Glutamatergic neuron (in vitro differentiated cells): Measurements from ENCODE around the gene SLC49A4. TPM values are rescaled to one million over a fixed set of nuclear protein-coding genes. Genes with fewer than 3 reads are reported as not detected.

ENCODE experiments used
- DNase-seq: peaks from one replicate; pipeline ENCODE4 v3.0.0; 2022
- H3K27ac Mint-ChIP-seq: one replicate; pipeline ENCODE4 v1.8.0; 2020; ENCODE audit warnings: mild to moderate bottlenecking, mixed read lengths, inconsistent platforms; ENCODE audit not compliant: unreplicated experiment
- H3K27me3 Mint-ChIP-seq: one replicate; pipeline ENCODE4 v1.8.0; 2020; ENCODE audit warnings: mild to moderate bottlenecking, moderate library complexity, mixed read lengths, inconsistent platforms; ENCODE audit not compliant: unreplicated experiment
- H3K36me3 Mint-ChIP-seq: one replicate; pipeline ENCODE4 v1.8.0; 2020; ENCODE audit warnings: mild to moderate bottlenecking, mixed read lengths, inconsistent platforms; ENCODE audit not compliant: unreplicated experiment
- H3K4me1 Mint-ChIP-seq: one replicate; pipeline ENCODE4 v1.8.0; 2020; ENCODE audit warnings: mild to moderate bottlenecking, low read depth, mixed read lengths, inconsistent platforms; ENCODE audit not compliant: unreplicated experiment
- H3K4me3 Mint-ChIP-seq: one replicate; pipeline ENCODE4 v1.8.0; 2020; ENCODE audit warnings: mild to moderate bottlenecking, mixed read lengths, inconsistent platforms; ENCODE audit not compliant: unreplicated experiment
- H3K9me3 Mint-ChIP-seq: one replicate; pipeline ENCODE4 v1.8.0; 2020; ENCODE audit warnings: mild to moderate bottlenecking, moderate library complexity, mixed read lengths, inconsistent platforms; ENCODE audit not compliant: unreplicated experiment
- total RNA-seq: library from RNA; stranded (reverse); fragmentation: NEBNext Ultra II Directional; extraction: Animal tissue kit (Norgen Biotek cat#: 25700); gene quantifications from one replicate; pipeline ENCODE4 v1.2.1, GENCODE V29; 2021; ENCODE audit not compliant: unreplicated experiment
- TF ChIP-seq, protein P1 (sequence below): fragments of 200-600 bp; sonication (generic); IDR thresholded peaks from one replicate; pipeline ENCODE4 v1.5.0; 2021; ENCODE audit not compliant: partially characterized antibody, unreplicated experiment

Gene SLC49A4
- total RNA-seq, 1 donor from 2014 or later, result 8.6 TPM

DNA sequence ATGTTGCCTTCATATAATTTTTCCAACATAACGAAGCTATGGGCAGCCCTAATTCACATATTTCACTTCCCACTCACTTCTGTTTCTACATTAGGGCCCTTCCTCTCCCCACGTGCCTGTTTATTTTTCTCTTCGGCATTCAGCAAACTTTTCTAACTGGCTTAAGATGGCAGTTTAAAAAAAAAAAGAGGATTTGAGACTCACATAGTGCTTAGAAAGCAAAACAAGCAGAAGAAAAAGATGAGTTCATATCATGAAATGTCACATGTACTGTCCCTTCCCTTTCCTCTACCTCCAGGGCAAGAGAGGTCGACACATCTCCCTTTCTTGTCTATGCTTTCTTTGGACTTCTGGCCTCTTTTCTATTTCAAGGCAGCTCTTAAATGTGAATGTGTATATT lies 30.6 kb downstream of the SLC49A4 start:
- Mint-ChIP-seq H3K4me1 (no peaks in the 10 kb centered on the region), H3K27ac (no peak overlapping the region), H3K36me3 (peaks cover 4% of the 10 kb centered on the region), H3K9me3 (no peaks in the 10 kb centered on the region), H3K27me3 (peaks cover 2% of the 10 kb centered on the region), H3K4me3 (no peak overlapping the region)
- no peak for DNase-seq
- TF ChIP-seq, protein P1, sequence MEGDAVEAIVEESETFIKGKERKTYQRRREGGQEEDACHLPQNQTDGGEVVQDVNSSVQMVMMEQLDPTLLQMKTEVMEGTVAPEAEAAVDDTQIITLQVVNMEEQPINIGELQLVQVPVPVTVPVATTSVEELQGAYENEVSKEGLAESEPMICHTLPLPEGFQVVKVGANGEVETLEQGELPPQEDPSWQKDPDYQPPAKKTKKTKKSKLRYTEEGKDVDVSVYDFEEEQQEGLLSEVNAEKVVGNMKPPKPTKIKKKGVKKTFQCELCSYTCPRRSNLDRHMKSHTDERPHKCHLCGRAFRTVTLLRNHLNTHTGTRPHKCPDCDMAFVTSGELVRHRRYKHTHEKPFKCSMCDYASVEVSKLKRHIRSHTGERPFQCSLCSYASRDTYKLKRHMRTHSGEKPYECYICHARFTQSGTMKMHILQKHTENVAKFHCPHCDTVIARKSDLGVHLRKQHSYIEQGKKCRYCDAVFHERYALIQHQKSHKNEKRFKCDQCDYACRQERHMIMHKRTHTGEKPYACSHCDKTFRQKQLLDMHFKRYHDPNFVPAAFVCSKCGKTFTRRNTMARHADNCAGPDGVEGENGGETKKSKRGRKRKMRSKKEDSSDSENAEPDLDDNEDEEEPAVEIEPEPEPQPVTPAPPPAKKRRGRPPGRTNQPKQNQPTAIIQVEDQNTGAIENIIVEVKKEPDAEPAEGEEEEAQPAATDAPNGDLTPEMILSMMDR, result no peak

DNA sequence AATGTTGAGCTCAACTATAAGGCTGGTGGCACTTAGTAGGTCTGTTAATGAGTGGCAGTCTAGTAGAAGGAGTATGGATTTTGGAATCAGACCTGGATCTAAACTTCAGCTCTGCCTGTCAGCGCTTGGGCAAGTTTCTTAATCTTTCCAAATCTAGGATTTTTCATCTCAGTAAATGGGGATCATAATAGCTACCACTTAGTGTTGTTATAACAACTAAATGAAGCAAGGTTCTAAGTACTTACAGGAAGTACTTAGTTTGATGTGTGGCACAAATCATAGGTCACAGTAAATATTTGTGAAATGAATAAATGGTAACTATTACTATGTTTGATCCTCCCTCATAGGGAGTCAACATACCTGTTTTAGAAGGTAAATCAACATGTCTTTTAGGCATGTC lies 31.4 kb downstream of the SLC49A4 start:
- peaks cover 2% of the 10 kb centered on the region for H3K27me3 Mint-ChIP-seq
- TF ChIP-seq, protein P1, result no peak
- no peaks in the 10 kb centered on the region for H3K9me3 Mint-ChIP-seq
- H3K4me1 Mint-ChIP-seq, result no peaks in the 10 kb centered on the region
- DNase-seq, result no peak
- no peak overlapping the region for H3K27ac Mint-ChIP-seq
- H3K4me3 Mint-ChIP-seq, result no peak overlapping the region
- no peaks in the 10 kb centered on the region for H3K36me3 Mint-ChIP-seq

DNA sequence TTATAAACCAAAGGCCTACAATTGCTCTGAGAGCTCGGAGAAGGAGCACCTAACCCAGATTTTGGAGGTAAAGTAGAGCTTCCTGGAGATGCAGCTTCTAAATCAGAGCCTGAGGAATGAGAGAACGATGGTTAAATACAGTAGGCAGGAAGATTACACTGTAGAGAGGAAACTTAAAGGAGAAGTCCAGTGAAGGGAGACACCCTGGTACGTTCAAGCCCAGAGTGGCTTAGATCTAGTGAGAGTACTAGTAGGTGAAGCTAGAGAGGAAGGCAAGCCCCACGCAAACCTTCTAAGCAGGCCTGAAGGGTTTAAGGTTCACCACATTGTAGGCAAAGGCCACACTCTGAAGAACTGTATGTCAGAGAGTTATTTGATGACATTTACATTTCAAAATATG lies 33.4 kb downstream of the SLC49A4 start:
- Mint-ChIP-seq H3K27me3 (peaks cover 2% of the 10 kb centered on the region), H3K27ac (no peak overlapping the region), H3K4me3 (no peak overlapping the region), H3K36me3 (no peaks in the 10 kb centered on the region), H3K9me3 (no peaks in the 10 kb centered on the region), H3K4me1 (no peaks in the 10 kb centered on the region)
- no peak for DNase-seq
- TF ChIP-seq, protein P1, result no peak

DNA sequence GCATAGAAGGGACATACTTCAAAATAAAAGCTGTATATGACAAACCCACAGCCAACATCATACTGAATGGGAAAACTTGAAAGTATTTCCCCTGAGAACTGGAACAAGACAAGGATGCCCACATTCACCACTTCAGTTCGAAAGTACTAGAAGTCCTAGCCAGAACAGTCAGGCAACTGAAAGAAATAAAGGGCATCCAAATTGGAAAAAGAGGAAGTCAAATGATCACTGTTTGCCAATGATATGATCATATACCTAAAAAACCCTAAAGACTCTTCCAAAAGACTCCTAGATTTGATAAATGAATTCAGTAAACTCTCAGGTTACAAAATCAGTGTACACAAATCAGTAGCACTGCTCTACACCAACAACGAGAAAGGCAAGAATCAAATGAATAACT lies 40.7 kb downstream of the SLC49A4 start:
- Mint-ChIP-seq H3K27ac (no peak overlapping the region), H3K4me1 (no peaks in the 10 kb centered on the region), H3K36me3 (no peaks in the 10 kb centered on the region), H3K4me3 (no peak overlapping the region), H3K9me3 (no peaks in the 10 kb centered on the region), H3K27me3 (no peaks in the 10 kb centered on the region)
- TF ChIP-seq, protein P1, result no peak
- DNase-seq, result no peak

DNA sequence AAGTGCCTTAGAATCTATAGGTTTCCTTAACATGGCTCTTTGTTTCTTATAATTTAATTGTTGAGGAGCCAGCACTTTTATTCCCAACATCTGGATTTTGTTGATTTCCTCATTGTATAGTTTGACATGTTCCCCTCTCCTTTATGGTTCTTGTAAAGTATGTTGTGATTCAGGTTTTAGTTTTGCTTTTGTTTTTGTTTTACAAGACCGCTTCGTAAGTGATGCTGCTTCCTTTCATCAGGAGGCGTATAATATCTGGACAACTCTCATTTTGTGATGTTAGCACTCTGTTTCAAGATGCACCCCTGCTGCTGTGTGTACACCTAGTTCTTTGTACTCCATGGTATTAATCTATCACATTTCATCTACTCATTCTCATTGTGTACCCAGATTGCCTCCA lies 48.7 kb downstream of the SLC49A4 start:
- no peak for DNase-seq
- H3K36me3 Mint-ChIP-seq, result no peaks in the 10 kb centered on the region
- TF ChIP-seq, protein P1, result no peak
- H3K4me1 Mint-ChIP-seq, result no peaks in the 10 kb centered on the region
- no peaks in the 10 kb centered on the region for H3K27me3 Mint-ChIP-seq
- no peak overlapping the region for H3K4me3 Mint-ChIP-seq
- H3K9me3 Mint-ChIP-seq, result no peaks in the 10 kb centered on the region
- no peak overlapping the region for H3K27ac Mint-ChIP-seq
